HG03342 (cell line): ENCODE data around the gene KRT17.
"Not testable (repeated sequence)": the region's sequence is repeated elsewhere in the genome, so short reads cannot be mapped to it uniquely, and the experiment has no call there.

ENCODE experiments used
- ATAC-seq: cut with Tn5 transposase; IDR thresholded peaks from one replicate; pipeline ENCODE4 v1.9.1; 2021; ENCODE audit warnings: mild to moderate bottlenecking, moderate library complexity; ENCODE audit not compliant: unreplicated experiment

The KRT17 gene

DNA sequence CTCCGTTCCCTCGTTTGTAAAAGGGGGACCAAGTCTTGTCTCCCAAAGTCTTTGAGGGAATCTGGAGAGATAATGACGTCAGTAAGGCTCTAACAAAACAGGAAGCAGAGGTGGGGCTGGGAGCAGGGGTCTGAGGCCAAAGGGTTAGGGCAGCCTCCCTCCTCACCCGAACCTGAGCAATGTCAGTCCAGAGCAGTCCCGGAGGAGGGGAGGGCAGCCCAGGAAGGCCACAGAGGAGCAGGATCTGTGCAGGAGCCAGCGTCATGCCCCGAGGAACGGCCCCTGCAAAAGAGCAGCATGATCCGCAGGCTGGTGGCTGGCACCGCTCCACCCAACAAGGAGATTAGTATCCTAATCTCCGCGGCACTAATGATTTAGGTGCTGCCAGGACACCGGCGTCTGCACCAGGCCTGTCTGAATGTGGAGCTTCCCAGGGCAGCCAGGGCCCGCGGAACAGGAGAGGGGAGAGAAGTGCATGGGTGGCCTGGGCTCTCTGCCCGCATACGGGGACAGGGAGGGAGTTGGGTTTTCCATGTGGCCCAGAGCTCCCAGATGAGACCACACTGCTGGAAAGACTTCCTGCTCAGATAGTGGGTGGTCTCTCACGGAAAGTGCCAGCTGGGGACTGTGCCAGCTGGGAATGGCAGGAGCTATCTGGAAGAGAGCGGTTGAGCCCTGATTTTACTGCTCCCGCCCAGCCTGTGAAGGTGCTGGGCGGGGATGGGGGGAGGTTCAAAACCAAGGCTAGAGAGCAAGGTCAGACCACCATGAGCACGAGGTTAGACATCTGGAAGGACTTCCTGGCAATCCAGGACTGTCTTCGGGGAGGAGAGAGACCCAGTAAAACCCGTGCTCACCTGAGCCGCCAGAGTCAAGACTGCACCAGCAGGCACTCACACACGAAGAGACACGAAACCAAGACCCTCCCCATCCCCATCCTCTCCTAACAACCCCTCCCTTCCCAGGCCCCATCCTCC, 11.0 kb upstream of the KRT17 start:
- ATAC-seq = no peak

DNA sequence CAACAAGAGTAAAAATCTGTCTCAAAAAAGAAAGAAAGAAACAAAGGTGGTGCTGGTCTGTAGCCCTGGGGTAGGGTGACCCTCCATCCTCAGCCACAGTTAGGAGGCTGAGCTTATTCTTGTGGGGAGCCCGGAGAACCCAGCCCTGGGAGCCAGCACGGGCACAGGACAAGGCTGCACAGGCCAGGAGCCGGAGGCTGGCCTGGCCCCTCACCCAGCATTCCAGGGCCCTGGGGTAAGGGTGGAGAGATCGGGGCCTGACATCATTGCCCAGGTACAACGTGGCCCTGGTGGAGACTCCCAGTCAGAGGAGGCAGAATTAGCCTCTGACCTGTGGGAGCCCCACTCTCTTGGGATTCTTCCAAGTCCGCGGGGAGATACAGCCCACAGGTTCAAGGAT, 10.3 kb upstream of the KRT17 start:
- ATAC-seq = no peak

DNA sequence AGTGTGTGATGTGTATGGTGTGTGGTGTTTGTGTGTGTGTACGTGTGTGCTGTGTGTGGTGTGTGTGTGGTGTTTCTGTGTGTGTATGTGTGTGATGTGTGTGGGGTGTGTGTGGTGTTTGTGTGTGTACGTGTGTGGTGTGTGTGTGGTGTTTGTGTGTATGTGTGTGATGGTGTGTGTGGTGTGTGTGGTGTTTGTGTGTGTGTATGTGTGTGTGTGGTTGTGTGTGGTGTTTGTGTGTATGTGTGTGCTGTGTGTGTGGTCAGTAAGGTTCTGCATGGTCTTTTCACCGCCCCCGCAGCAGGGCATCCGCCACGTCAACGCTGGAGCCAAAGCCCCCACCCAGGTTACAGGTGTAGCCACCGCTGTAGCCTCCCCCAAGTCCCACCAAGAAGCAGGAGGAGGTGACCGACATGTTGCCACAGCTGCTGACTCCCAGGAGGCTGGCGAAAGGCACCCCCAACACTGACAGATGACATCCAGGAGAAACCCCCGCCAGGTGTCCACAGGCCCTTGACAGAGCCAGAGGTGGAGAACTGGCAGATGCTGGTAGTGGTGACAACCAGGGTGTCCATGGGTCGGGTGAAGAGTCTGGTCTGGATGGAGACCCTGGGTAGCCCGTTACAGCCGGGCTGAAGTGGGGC, 9.3 kb upstream of the KRT17 start:
- no peak for ATAC-seq

DNA sequence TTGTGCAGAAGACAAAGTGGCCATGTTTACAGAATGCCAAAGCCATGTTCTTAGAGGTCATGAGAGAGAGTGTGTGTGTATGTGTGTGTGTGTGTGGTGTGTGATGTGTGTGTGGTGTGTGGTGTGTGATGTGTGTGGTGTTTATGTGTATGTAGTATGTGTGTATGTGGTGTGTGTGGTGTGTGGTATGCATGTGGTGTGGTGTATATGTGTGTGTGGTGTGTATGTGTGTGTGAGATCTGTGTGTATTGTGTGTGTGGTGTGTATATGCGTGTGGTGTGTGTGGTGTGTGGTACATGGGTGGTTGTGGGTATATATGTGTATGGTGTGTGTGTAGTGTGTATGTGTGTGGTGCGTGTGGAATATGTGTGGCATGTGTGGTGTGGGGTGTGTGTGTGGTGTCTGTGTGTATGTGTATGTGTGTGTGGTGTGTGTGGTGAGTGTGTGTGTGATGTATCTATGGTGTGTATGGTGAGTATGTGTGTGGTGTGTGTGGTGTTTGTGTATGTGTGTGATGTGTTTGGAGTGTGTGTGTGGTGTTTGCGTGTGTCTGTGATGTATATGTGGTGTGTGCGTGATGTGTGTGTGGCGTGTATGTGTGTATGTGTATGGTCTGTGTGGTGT, 8.2 kb upstream of the KRT17 start:
- ATAC-seq = no peak

DNA sequence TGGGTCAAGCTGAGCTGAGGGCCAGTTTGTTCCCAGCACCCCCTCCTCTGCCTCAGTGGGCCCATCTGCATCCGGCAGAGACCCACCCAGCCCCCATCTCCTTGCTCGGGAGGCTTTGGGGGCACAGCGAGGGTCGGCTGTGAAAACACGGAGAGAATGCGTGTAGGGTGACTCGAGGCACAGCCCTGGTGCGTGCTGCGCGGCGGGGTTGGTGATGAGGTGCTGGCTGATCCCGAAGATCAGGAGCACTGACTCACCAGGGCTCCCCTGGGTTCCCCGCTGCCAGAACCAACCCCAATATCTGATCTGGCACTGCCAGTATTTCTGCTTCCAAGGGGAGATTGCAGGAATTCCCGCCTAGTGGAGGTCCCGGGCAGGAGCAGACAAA, 7.5 kb upstream of the KRT17 start:
- no peak for ATAC-seq

DNA sequence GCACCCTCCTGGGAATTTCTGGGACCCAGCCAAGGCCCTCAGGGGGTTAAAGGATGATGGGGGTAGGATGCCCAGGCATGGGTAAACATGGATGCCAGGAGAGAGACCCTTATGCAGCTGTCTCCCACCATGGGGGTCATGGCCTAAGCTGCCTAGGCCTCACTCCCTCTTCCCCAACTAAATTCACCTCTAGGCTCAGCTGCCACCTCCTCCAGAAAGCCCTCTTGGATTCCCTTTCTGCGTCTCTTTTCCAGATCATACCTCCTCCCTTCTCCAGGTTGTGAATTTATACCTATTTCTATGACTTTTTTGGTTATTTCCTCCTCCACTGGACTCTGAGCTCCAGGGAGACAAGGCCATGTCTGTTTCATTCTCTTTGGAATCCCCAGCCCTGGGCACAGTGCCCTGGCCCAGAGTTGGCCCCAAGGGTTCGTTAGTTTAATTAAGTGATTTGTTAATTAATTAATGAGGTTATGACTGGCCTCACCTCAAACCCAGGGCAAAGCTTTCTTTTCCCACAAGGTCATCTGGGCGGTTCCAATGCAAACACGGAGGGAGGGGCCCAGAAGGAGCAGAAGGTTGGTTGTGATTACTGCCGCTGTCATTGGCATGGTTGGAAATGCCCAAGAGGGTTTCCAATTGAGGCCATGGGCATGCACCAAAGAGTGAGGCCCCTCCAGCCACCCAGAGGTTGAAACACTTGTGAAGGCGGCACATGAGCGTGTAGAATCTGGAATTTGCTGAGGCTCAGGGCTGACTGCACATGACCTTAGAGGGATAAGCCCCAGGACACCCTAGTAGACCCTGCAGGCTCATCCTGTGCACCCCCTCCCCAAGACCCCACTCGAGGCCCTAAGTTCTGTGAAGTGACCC, 6.9 kb upstream of the KRT17 start:
- ATAC-seq = no peak

DNA sequence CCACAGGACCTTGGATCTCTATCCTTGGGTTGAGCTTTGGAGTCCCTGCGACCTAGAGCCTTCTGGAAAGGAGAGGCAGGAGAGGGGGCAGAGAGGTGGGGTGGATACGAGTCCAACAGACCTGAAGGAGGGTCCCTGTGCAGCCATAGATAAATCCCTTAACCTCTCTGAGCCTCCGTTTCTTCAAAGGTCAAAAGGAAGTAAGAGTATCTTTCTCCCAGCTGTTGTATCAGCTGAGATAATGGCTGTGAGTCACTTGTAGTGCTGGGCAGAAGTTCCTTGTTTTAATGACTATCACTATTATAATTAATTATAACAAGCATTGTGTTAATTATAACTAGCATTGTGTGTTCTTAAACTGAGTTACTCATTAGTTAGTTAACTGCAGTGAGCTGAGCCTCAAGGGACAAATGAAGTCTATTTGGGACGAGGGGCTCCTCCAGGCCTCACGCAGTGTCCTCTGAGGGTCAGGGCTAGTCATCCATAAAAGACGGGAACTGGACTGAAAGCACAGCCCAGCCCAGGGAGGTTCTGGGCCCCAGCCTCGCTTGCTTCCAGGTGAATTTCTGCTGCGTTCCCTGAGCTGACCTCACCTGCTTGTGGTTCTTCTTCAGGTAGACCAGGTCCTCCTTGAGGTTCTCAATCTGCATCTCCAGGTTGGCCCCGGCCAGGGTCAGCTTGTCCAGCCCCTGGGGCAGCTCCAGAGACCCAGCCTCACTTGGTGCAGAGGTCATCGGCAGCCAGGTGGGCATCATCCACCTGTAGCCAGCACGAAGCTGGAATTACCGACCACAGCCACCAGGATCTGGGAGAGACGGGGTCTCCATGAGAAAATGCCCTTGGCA, 5.7 kb upstream of the KRT17 start:
- ATAC-seq = no peak

DNA sequence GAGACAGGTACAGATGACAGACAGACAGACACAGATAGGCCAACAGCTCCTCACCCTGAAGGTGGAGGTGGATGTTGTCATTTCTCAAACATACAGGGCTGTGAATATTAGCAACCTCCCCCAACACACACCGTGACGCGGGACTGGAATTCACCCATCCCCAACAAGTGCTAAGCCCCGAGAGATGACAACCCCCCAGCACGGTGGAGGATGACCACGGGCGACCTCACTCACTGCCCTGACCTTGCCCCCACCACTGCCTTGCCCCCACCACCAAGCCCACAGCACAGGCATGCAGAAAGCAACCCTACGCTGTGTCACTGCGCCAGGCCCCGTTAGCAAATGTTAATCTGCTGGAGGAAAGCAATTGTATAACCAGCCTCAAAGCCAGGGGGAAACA, 4.9 kb upstream of the KRT17 start:
- no peak for ATAC-seq

DNA sequence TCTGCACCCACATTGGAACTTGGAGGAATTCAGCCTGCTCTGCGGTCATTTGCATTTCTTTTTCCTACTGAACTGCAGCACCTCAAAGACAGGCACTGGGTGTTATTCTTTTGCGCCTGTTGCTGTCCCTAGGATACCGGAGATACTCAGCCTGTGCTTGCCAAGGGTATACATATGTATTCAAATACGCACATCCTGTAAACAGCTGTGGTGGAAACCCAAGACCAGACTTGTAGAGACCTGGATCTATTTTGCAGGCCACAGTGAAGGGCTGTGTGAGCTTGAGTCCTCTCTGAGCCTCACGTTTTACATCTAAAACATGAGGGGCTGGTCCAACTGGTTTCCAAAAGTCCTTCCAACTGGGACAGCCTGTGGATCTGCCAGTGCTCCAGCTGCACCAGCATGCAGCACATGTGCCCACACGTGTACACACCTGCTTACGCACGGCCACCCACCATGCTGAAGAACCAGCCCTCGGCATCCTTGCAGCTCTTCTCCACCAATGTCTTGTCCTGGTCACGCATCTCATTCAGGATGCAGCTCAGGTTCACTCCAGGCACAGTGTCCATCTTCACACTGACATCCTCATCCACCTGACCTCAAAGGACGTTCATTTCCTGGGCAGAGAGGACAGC, 4.4 kb upstream of the KRT17 start:
- ATAC-seq = not testable (repeated sequence)

DNA sequence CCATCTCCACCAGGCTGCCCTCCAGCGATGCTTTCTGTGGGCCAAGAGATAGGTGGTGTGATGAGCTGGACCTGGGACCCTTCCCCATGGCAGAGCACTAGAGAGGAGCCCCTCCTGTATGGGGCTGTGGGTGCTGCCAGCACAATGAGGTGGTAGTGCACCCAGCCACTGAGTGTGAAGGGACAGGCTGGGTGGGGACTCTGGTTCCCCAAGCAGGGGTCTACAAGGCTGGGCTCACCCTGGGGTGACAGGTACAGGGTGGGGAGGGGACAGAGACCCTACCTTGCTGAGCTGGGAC, 3.6 kb upstream of the KRT17 start:
- not testable (repeated sequence) for ATAC-seq

DNA sequence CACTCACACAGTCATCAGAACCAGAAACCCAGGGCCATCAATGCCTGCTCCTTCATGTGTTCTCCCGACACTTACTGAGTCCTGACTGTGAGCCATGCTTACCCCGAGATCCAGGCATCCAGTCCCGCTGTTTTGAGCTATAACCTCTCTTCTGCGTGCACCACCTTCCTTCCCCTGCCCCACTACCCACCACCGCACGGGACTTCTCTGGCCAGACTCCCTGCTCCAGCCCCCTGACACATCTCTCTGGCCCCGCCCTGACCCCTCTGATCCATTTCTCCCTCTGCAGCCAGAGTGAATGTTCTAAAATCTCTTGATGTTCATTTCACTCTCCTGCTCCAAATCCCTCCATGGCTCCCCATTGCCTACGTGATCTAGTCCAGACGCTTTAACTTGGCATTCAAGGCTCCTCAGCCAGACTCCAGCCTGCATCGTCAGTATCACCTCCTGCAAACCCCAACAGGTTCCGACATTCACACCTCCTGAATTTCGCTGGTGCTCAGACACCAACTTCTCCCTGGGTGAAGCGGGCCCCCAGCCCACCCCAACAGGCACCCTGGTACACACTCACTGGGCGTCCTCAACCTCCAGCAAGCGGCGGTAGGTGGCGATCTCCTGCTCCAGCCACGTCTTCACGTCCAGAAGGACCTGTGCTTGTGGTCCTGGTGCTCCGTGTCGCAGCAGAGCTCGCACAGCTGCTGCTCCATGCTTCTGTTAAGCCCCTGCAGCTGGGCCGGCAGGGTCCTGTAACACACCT, 3.1 kb upstream of the KRT17 start:
- no peak for ATAC-seq

DNA sequence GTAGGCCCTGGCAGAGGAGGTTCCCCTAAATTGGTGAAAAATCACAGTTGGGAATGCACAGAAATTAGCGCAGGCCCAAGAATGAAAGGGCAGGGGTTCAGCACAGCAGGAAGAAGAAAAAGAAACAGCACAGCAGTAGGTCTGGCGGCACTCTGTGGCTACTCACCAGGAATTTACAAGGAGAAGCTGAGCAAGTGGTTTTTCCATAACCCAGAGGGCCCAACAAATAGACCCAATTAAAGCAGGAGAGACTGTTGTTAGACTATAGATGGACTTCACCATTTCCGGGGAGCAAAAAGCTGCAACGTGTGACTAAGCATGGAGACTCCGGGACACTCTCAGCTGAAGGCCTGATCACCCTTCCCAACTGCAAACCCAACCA, 2.5 kb upstream of the KRT17 start:
- ATAC-seq = not testable (repeated sequence)

DNA sequence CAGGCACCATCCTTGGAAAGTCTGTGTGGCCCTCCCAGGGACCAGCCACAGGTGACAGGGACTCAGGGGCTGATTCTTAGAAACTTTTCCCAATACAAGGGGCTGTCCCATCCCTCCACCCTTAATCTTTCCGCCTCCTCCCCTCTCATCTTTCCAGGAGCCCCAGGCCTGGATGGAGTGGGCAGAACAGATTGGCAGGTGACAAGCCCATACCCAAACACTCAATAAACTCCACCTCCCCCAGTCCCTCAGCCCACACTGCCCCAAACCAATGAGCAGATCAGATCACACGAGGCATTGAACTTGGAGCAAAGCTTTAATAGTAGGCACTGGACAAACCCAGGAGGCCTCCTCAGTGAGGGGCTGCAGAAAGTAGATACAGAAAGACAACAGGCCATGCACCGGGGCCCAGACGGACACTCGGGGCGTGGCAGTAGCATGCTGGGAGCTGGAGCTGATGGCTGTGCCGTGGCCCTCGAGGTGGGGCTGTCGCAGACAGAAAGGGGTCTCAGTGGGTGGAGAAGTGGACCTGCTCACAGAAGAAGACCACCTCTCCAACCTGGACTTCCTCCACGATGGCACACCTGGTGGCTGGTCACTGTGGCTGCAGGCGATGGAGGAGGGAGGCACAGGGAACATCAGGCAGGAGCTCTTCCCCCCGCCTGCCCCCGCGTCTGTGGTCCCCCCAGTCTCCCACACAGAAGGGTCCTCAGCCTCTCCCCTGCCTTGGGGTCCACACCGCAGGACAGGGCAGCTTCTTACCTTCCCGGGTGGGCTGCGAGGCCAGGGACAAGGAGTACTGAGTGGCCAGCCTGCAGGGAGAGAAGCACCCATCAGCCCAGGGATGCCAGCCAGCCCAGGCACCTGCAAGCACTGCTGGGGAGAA, 1.9 kb upstream of the KRT17 start:
- not testable (repeated sequence) for ATAC-seq

DNA sequence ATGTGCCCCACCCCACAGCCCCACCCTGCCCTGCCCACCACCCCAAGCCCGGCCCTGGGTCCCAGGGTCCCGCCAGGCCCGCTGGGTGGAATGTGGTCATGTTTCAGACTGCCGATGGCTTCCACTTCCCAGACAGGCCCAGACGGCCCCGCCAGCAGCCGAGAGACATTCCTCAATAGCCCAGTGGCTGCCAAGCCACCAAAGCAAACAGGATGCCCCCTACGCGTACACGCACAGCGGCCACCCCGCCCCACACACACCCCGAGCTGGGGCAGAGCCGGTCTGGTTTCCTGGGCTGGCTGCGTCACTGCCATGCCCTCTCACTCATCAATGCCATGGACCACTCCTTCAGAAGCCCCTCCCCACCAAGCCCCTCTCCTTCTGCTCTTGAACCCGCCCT, 1.2 kb upstream of the KRT17 start:
- ATAC-seq = no peak

DNA sequence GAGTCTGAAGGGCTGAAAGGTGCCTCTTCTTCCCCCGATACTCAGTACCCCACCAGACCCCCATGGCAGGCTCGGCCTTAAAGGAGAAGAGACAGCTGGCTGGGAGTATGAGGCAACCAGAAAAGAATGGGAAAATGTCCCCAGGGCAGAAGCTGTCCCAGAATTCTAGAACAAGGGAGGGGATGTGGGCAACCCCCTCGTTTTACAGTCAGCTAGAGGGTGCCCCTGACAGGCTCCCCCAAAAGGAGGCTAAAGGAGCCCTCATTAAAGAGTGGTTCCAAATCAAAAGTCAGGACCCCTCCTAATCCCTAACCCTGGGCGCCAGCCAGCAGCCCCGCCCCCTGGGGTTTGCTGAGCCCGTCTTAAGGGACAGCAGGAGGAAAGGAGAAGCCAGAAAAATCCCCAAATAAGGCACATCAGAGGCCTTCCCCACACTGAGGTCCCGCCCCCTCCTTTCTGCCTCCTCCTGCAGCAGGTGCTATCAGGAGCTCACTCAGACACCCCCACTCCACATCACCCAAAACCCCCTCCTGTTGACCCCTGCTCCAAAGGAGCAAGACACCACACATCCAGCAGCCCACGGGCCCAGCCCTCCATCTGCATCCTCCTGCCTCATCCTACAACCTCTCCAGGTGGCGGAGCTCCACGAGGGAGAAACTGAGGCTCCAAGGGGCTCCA, 1.1 kb downstream of the KRT17 start:
- ATAC-seq = not testable (repeated sequence)

DNA sequence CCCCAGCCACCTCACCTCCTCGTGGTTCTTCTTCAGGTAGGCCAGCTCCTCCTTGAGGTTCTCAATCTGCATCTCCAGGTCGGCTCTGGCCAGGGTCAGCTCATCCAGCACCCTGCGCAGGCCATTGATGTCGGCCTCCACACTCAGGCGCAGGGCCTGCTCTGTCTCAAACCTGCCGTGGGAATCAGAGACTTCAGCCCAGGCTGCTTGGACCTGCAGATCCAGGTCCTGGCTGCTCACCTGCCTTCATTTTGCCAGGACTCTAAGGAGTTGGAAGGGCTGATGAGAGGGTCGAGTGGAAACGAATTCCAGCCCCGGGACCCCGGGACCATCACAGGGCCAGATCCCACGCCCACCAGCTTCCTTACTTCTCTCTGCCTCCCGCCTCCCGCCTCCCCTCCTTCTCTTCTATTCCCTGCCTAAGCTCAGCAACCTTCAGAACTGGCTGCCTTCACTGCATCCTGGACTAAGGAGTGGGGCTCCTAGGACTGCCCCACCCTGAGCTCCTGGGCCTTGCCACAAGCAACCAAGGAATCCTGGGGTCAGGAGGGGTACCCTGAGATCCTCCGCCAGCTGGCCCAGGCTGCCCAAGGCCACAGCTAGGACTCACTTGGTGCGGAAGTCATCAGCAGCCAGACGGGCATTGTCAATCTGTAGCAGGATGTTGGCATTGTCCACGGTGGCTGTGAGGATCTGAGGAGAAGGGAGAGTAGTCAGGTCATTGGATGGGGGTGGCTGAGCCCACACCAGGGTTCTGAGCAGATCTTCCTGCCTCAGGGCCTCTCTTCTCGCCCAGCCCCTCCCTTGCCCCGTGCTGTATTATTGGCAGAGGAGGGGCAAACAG, 1.8 kb downstream of the KRT17 start:
- ATAC-seq = not testable (repeated sequence)

DNA sequence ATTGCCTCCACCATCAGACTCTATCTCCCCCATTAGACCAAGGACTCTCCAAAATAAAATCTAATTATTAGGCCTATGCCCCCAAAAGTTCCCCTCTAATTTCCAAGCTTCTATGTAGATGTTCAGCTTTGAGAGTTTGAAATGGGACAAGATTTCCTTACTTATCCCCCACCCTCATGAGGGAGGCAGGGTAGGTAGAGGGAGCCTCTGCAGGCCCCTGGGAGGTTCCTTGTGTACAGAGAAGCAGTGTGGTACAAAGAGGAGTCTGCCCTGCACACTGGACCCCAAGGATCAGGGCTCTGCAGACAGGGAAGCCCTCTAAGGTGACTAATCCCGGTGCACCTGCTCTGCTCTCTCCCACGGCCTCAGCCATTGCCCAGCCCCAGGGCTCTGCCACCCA, 2.5 kb downstream of the KRT17 start:
- ATAC-seq = no peak
